WTC11 (cell line): ENCODE results near the gene SKI. TPM values are rescaled to one million over a fixed set of nuclear protein-coding genes. Genes with fewer than 3 reads are reported as not detected.
A peak's percentile ranks its signal among the peaks of the same experiment; 100 is the strongest.

Experiments used
- ATAC-seq: fragments of 200-7000 bp; cut with Tn5 transposase; 2 replicates; pipeline ENCODE4 v1.10.0; 2021; ENCODE audit warnings: mild to moderate bottlenecking, moderate library complexity
- CTCF ChIA-PET: fragments of 300-600 bp; sonication (Branson Sonifier 250); formaldehyde crosslinking; loops from one replicate; lab custom pipeline; 2021; ENCODE audit warnings: antibody characterized with exemption; lab: Charles Lee
- POLR2A ChIA-PET: fragments of 350-600 bp; sonication (Branson Sonifier 250); formaldehyde crosslinking; loops from one replicate; lab custom pipeline; 2021; ENCODE audit warnings: antibody characterized with exemption; lab: Charles Lee
- DNase-seq: peaks from one replicate; pipeline ENCODE4 v3.0.0; 2021; ENCODE audit warnings: low spot score
- H3K27ac Mint-ChIP-seq: 2 replicates; pipeline ENCODE4 v1.8.0; 2021; ENCODE audit warnings: mixed read lengths
- H3K27me3 Mint-ChIP-seq: 2 replicates; pipeline ENCODE4 v1.8.0; 2021; ENCODE audit warnings: low read depth, mild to moderate bottlenecking, moderate library complexity, mixed read lengths
- H3K36me3 Mint-ChIP-seq: 2 replicates; pipeline ENCODE4 v1.8.0; 2021; ENCODE audit warnings: mixed read lengths
- H3K4me1 Mint-ChIP-seq: 2 replicates; pipeline ENCODE4 v1.8.0; 2022; ENCODE audit warnings: mixed read lengths
- H3K4me3 Mint-ChIP-seq: 2 replicates; pipeline ENCODE4 v1.8.0; 2021; ENCODE audit warnings: mild to moderate bottlenecking, moderate library complexity, mixed read lengths
- H3K9me3 Mint-ChIP-seq: 2 replicates; pipeline ENCODE4 v1.8.0; 2021; ENCODE audit warnings: mixed read lengths
- CBFB ChIP-seq: sonication (generic); formaldehyde crosslinking; IDR thresholded peaks from 2 replicates; pipeline ENCODE4 v1.8.1; 2022; ENCODE audit warnings: mild to moderate bottlenecking, low read depth, missing genetic modification reagents
- ELF4 ChIP-seq: sonication (generic); formaldehyde crosslinking; IDR thresholded peaks from 2 replicates; pipeline ENCODE4 v1.8.1; 2022; ENCODE audit warnings: low read depth, mild to moderate bottlenecking, moderate library complexity, missing genetic modification reagents
- HMGA2 ChIP-seq: fragments of 250-450 bp; sonication (Bioruptor Pico); IDR thresholded peaks from 2 replicates; pipeline ENCODE4 v1.4.0; 2021; ENCODE audit warnings: mild to moderate bottlenecking, moderate library complexity
- KAT7 ChIP-seq: sonication (generic); formaldehyde crosslinking; IDR thresholded peaks from 2 replicates; pipeline ENCODE4 v1.8.1; 2023; ENCODE audit warnings: missing genetic modification reagents, mild to moderate bottlenecking, borderline replicate concordance
- PRRX2 ChIP-seq: fragments of 250-450 bp; sonication (Bioruptor Pico); IDR thresholded peaks from 2 replicates; pipeline ENCODE4 v1.8.0; 2021; ENCODE audit warnings: mild to moderate bottlenecking
- total RNA-seq: library from RNA; stranded (reverse); gene quantifications from 3 replicates; pipeline ENCODE4 v1.2.3, GENCODE V29; 2021
- TF ChIP-seq, protein P1 (sequence below): sonication (generic); formaldehyde crosslinking; IDR thresholded peaks from 2 replicates; pipeline ENCODE4 v1.8.0; 2023; ENCODE audit warnings: missing genetic modification reagents, mild to moderate bottlenecking, borderline replicate concordance
- TF ChIP-seq, protein P2 (sequence below): sonication (generic); formaldehyde crosslinking; IDR thresholded peaks from 2 replicates; pipeline ENCODE4 v1.8.0; 2022; ENCODE audit warnings: mild to moderate bottlenecking, missing genetic modification reagents
- TF ChIP-seq, protein P3 (sequence below): fragments of 250-450 bp; sonication (Bioruptor Pico); IDR thresholded peaks from 2 replicates; pipeline ENCODE4 v1.9.0; 2021; ENCODE audit warnings: mild to moderate bottlenecking
- TF ChIP-seq, protein P4 (sequence below): sonication (generic); formaldehyde crosslinking; IDR thresholded peaks from 2 replicates; pipeline ENCODE4 v1.8.1; 2023; ENCODE audit warnings: mild to moderate bottlenecking, missing genetic modification reagents

SKI gene
- total RNA-seq, 1 experiment from 2014 or later: 88.6 TPM

DNA sequence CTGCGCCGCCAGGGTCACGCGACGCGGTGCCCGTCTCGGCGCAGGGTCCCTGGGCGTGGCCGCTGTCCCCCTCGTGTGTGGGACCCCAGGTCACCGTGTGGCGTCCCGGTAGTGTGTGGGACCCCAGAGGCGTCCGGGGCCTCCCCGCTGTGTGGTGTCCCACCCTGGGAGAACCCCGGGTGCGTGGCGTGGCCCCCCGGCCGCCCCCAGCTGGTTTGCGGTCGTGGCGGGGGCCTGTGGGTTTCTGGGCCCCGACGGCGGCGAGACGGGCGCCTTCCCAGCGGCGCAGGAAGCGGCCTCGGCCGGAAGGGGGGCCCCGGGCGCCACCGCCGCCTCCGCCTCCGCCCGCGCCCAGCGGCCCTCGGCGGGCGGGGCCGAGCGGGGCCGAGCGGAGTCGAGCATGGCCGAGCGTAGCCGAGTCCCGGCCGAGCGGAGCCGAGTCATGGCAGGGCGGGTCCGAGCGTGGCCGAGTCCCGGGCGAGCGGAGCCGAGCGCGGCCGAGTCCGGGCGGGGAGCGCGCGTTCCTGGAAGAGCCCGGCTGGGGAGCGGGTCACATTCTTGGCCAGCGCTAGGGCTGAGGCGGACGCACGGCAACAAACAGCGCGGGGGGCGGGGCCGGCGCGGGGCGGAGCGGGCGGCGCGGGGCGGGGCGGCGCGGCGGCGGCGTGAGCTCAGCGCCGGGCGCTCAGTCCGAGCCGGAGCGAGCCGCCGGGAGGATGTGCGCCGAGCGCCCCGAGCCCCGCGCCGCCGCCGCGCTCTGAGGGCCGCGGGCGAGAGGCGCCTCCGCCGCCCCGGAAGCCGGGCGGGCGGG lies 568 bp upstream of the SKI start (continued):
- TF ChIP-seq, protein P1, sequence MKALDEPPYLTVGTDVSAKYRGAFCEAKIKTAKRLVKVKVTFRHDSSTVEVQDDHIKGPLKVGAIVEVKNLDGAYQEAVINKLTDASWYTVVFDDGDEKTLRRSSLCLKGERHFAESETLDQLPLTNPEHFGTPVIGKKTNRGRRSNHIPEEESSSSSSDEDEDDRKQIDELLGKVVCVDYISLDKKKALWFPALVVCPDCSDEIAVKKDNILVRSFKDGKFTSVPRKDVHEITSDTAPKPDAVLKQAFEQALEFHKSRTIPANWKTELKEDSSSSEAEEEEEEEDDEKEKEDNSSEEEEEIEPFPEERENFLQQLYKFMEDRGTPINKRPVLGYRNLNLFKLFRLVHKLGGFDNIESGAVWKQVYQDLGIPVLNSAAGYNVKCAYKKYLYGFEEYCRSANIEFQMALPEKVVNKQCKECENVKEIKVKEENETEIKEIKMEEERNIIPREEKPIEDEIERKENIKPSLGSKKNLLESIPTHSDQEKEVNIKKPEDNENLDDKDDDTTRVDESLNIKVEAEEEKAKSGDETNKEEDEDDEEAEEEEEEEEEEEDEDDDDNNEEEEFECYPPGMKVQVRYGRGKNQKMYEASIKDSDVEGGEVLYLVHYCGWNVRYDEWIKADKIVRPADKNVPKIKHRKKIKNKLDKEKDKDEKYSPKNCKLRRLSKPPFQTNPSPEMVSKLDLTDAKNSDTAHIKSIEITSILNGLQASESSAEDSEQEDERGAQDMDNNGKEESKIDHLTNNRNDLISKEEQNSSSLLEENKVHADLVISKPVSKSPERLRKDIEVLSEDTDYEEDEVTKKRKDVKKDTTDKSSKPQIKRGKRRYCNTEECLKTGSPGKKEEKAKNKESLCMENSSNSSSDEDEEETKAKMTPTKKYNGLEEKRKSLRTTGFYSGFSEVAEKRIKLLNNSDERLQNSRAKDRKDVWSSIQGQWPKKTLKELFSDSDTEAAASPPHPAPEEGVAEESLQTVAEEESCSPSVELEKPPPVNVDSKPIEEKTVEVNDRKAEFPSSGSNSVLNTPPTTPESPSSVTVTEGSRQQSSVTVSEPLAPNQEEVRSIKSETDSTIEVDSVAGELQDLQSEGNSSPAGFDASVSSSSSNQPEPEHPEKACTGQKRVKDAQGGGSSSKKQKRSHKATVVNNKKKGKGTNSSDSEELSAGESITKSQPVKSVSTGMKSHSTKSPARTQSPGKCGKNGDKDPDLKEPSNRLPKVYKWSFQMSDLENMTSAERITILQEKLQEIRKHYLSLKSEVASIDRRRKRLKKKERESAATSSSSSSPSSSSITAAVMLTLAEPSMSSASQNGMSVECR: 0 out of 2 replicates have a peak, but pooled peaks have one; percentile 19

DNA sequence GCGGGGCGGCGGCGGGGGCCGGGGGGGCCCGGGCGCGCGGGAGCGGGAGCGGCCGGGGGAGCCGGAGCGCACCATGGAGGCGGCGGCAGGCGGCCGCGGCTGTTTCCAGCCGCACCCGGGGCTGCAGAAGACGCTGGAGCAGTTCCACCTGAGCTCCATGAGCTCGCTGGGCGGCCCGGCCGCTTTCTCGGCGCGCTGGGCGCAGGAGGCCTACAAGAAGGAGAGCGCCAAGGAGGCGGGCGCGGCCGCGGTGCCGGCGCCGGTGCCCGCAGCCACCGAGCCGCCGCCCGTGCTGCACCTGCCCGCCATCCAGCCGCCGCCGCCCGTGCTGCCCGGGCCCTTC lies 546 bp downstream of the SKI start:
- Mint-ChIP-seq H3K27ac (0 out of 2 replicates have a peak overlapping the region, but pooled peaks have one; percentile 93), H3K9me3 (no peaks in the 10 kb centered on the region), H3K4me1 (peaks cover 33% of the 10 kb centered on the region), H3K4me3 (peak overlapping the region; percentile 96)
- no peak for DNase-seq
- no peak for ATAC-seq
- TF ChIP-seq PRRX2 (CRISPR knock-in tag): no peak
- TF ChIP-seq CBFB: no peak
- no peak for TF ChIP-seq KAT7 (CRISPR knock-in tag)
- TF ChIP-seq, protein P2, sequence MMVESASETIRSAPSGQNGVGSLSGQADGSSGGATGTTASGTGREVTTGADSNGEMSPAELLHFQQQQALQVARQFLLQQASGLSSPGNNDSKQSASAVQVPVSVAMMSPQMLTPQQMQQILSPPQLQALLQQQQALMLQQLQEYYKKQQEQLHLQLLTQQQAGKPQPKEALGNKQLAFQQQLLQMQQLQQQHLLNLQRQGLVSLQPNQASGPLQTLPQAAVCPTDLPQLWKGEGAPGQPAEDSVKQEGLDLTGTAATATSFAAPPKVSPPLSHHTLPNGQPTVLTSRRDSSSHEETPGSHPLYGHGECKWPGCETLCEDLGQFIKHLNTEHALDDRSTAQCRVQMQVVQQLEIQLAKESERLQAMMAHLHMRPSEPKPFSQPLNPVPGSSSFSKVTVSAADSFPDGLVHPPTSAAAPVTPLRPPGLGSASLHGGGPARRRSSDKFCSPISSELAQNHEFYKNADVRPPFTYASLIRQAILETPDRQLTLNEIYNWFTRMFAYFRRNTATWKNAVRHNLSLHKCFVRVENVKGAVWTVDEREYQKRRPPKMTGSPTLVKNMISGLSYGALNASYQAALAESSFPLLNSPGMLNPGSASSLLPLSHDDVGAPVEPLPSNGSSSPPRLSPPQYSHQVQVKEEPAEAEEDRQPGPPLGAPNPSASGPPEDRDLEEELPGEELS (CRISPR knock-in tag): no peak
- TF ChIP-seq HMGA2 (CRISPR knock-in tag): no peak
- TF ChIP-seq, protein P3, sequence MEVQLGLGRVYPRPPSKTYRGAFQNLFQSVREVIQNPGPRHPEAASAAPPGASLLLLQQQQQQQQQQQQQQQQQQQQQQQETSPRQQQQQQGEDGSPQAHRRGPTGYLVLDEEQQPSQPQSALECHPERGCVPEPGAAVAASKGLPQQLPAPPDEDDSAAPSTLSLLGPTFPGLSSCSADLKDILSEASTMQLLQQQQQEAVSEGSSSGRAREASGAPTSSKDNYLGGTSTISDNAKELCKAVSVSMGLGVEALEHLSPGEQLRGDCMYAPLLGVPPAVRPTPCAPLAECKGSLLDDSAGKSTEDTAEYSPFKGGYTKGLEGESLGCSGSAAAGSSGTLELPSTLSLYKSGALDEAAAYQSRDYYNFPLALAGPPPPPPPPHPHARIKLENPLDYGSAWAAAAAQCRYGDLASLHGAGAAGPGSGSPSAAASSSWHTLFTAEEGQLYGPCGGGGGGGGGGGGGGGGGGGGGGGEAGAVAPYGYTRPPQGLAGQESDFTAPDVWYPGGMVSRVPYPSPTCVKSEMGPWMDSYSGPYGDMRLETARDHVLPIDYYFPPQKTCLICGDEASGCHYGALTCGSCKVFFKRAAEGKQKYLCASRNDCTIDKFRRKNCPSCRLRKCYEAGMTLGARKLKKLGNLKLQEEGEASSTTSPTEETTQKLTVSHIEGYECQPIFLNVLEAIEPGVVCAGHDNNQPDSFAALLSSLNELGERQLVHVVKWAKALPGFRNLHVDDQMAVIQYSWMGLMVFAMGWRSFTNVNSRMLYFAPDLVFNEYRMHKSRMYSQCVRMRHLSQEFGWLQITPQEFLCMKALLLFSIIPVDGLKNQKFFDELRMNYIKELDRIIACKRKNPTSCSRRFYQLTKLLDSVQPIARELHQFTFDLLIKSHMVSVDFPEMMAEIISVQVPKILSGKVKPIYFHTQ (CRISPR knock-in tag): no peak
- no peak for TF ChIP-seq ELF4
- TF ChIP-seq, protein P4, sequence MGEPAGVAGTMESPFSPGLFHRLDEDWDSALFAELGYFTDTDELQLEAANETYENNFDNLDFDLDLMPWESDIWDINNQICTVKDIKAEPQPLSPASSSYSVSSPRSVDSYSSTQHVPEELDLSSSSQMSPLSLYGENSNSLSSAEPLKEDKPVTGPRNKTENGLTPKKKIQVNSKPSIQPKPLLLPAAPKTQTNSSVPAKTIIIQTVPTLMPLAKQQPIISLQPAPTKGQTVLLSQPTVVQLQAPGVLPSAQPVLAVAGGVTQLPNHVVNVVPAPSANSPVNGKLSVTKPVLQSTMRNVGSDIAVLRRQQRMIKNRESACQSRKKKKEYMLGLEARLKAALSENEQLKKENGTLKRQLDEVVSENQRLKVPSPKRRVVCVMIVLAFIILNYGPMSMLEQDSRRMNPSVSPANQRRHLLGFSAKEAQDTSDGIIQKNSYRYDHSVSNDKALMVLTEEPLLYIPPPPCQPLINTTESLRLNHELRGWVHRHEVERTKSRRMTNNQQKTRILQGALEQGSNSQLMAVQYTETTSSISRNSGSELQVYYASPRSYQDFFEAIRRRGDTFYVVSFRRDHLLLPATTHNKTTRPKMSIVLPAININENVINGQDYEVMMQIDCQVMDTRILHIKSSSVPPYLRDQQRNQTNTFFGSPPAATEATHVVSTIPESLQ (CRISPR knock-in tag): no peak
- TF ChIP-seq, all 79 proteins: peak for 0
- no peaks in the 10 kb centered on the region for H3K36me3 Mint-ChIP-seq
- no peaks in the 10 kb centered on the region for H3K27me3 Mint-ChIP-seq
- ChIA-PET POLR2A (interaction anchor here (0.9 to 1.8 kb wide), 5 partner anchors 19 to 47 kb away, joined by 3 to 7 read pairs (median 4); partner anchors contain the start of gene FAAP20), CTCF (interaction anchor here (0.9 to 5.1 kb wide), 6 partner anchors 29 to 153 kb away, joined by 4 to 28 read pairs (median 7); partner anchors contain the start of gene FAAP20)
